Neural cell (in vitro differentiated cells): ENCODE results near the gene LRRC63. TPM values are rescaled to one million over a fixed set of nuclear protein-coding genes. Genes with fewer than 3 reads are reported as not detected.

Experiments
- H2AFZ ChIP-seq: fragments of 200-600, 300-800 bp; sonication (generic), shearing (Covaris generic); 2 replicates; pipeline ENCODE4 v1.6.0; 2014; ENCODE audit warnings: low read depth, mild to moderate bottlenecking, antibody characterized with exemption, low read length, moderate library complexity
- H3F3A ChIP-seq: fragments of 200-600 bp; shearing (Covaris generic); 2 replicates; pipeline ENCODE4 v1.6.1; 2016; ENCODE audit warnings: mild to moderate bottlenecking, moderate library complexity, mixed read lengths, antibody characterized with exemption, low read length; ENCODE audit not compliant: insufficient read depth, poor library complexity, severe bottlenecking
- H3K27ac ChIP-seq: fragments of 200-600, 300-800 bp; sonication (generic), shearing (Covaris generic); 2 replicates; pipeline ENCODE4 v1.5.1; 2014; ENCODE audit warnings: mild to moderate bottlenecking, low read length, moderate library complexity
- H3K27me3 ChIP-seq: fragments of 300-800, 200-600 bp; sonication (generic), shearing (Covaris generic); 2 replicates; pipeline ENCODE4 v1.6.0; 2014; ENCODE audit warnings: mild to moderate bottlenecking, low read depth, low read length, moderate library complexity; ENCODE audit not compliant: insufficient read depth
- H3K36me3 ChIP-seq: fragments of 300-800, 200-600 bp; sonication (generic), shearing (Covaris generic); 2 replicates; pipeline ENCODE4 v1.5.1; 2014; ENCODE audit warnings: mild to moderate bottlenecking, antibody characterized with exemption, low read length, moderate library complexity; ENCODE audit not compliant: insufficient read depth
- H3K4me2 ChIP-seq: fragments of 300-800, 200-600 bp; sonication (generic), shearing (Covaris generic); 2 replicates; pipeline ENCODE4 v1.6.0; 2014; ENCODE audit warnings: mild to moderate bottlenecking, low read length
- H3K4me3 ChIP-seq: fragments of 300-800, 200-600 bp; sonication (generic), shearing (Covaris generic); 2 replicates; pipeline ENCODE4 v1.5.1; 2014; ENCODE audit warnings: mild to moderate bottlenecking, low read length, moderate library complexity
- H3K79me2 ChIP-seq: fragments of 200-600 bp; shearing (Covaris generic); replicated peaks from 2 replicates; pipeline ENCODE4 v1.6.0; 2014; ENCODE audit warnings: mild to moderate bottlenecking, low read length, moderate library complexity; ENCODE audit not compliant: insufficient read depth
- H3K9ac ChIP-seq: fragments of 300-800, 200-600 bp; sonication (generic), shearing (Covaris generic); 2 replicates; pipeline ENCODE4 v1.6.1; 2016; ENCODE audit warnings: mild to moderate bottlenecking, low read length, mixed read lengths
- H3K9me2 ChIP-seq: fragments of 200-600 bp; shearing (Covaris generic); 2 replicates; pipeline ENCODE4 v1.6.1; 2016; ENCODE audit warnings: mild to moderate bottlenecking, low read length, mixed read lengths; ENCODE audit not compliant: insufficient read depth
- H3K9me3 ChIP-seq: fragments of 200-600, 300-800 bp; sonication (generic), shearing (Covaris generic); 2 replicates; pipeline ENCODE4 v1.6.1; 2016; ENCODE audit warnings: mild to moderate bottlenecking, mixed run types, low read length, moderate library complexity, mixed read lengths
- H4K20me1 ChIP-seq: fragments of 200-600 bp; shearing (Covaris generic); 2 replicates; pipeline ENCODE4 v1.6.1; 2016; ENCODE audit warnings: mild to moderate bottlenecking, mixed run types; ENCODE audit not compliant: insufficient read depth
- CTCF ChIP-seq: fragments of 450-650 bp; IDR thresholded peaks from 2 replicates; pipeline ENCODE4 v1.5.1; 2014; ENCODE audit warnings: antibody characterized with exemption, mild to moderate bottlenecking, moderate library complexity; ENCODE audit not compliant: poor library complexity, severe bottlenecking
- EP300 ChIP-seq: fragments of 450-650 bp; conservative IDR thresholded peaks from 2 replicates; pipeline ENCODE4 v1.6.1; 2014; ENCODE audit warnings: antibody characterized with exemption, mild to moderate bottlenecking, moderate library complexity; ENCODE audit not compliant: poor library complexity, severe bottlenecking
- EZH2 ChIP-seq: fragments of 200-600, 300-800 bp; shearing (Covaris generic), sonication (generic); IDR thresholded peaks from 2 replicates; pipeline ENCODE4 v1.6.1; 2014; ENCODE audit warnings: antibody characterized with exemption, low read length, borderline replicate concordance, mild to moderate bottlenecking; ENCODE audit not compliant: insufficient read depth, poor library complexity, severe bottlenecking
- MXI1 ChIP-seq: fragments of 450-650 bp; conservative IDR thresholded peaks from 2 replicates; pipeline ENCODE4 v1.6.1; 2014; ENCODE audit warnings: antibody characterized with exemption, mild to moderate bottlenecking; ENCODE audit not compliant: poor library complexity, severe bottlenecking
- POLR2AphosphoS5 ChIP-seq: IDR thresholded peaks from 2 replicates; pipeline ENCODE4 v1.6.1; 2012
- RAD21 ChIP-seq: fragments of 450-650 bp; conservative IDR thresholded peaks from 2 replicates; pipeline ENCODE4 v1.6.1; 2014; ENCODE audit warnings: antibody characterized with exemption, mild to moderate bottlenecking, moderate library complexity
- REST ChIP-seq: IDR thresholded peaks from 2 replicates; pipeline ENCODE4 v1.6.1; 2012; ENCODE audit warnings: borderline replicate concordance
- SMC3 ChIP-seq: fragments of 450-650 bp; conservative IDR thresholded peaks from 2 replicates; pipeline ENCODE4 v1.6.1; 2014; ENCODE audit warnings: antibody characterized with exemption, mild to moderate bottlenecking, moderate library complexity; ENCODE audit not compliant: poor library complexity
- TAF1 ChIP-seq: IDR thresholded peaks from 2 replicates; pipeline ENCODE4 v1.6.1; 2012; ENCODE audit warnings: low read depth
- polyA plus RNA-seq: library from polyadenylated mRNA; depleted of rRNA; stranded (reverse); fragments of >200 nt; gene quantifications from 2 replicates; pipeline ENCODE4 v1.2.3, GENCODE V29; 2014

Gene LRRC63
- polyA plus RNA-seq, 1 donor from 2014 or later, result not detected

GRCh38 chr13:46265292-46265691, 53.6 kb downstream of the LRRC63 start:
- no peaks in the 10 kb centered on the region for H3K9me2 ChIP-seq
- H3K9me3 ChIP-seq, result no peaks in the 10 kb centered on the region
- no peak overlapping the region for H3K4me3 ChIP-seq
- no peak overlapping the region for H3K4me2 ChIP-seq
- no peaks in the 10 kb centered on the region for H3K36me3 ChIP-seq
- H3K27ac ChIP-seq, result no peak overlapping the region
- no peaks in the 10 kb centered on the region for H4K20me1 ChIP-seq
- no peaks in the 10 kb centered on the region for H3K79me2 ChIP-seq
- no peak overlapping the region for H2AFZ ChIP-seq
- no peak overlapping the region for H3K9ac ChIP-seq
- no peaks in the 10 kb centered on the region for H3F3A ChIP-seq
- H3K27me3 ChIP-seq, result no peaks in the 10 kb centered on the region
- TF ChIP-seq EP300 (no peak), TAF1 (no peak), MXI1 (no peak), POLR2AphosphoS5 (no peak), REST (no peak), CTCF (no peak), RAD21 (no peak), SMC3 (no peak), EZH2 (no peak)

GRCh38 chr13:46267166-46267565, 55.4 kb downstream of the LRRC63 start:
- Histone ChIP-seq H3K9ac (no peak overlapping the region), H3K9me3 (no peaks in the 10 kb centered on the region), H3K79me2 (no peaks in the 10 kb centered on the region), H2AFZ (no peak overlapping the region), H3K36me3 (no peaks in the 10 kb centered on the region), H3K27ac (no peak overlapping the region), H3F3A (no peaks in the 10 kb centered on the region), H3K4me3 (no peak overlapping the region), H3K9me2 (no peaks in the 10 kb centered on the region), H3K4me2 (no peak overlapping the region), H4K20me1 (no peaks in the 10 kb centered on the region), H3K27me3 (no peaks in the 10 kb centered on the region)
- TF ChIP-seq SMC3 (no peak), RAD21 (no peak), EP300 (no peak), REST (no peak), MXI1 (no peak), EZH2 (no peak), POLR2AphosphoS5 (no peak), TAF1 (no peak), CTCF (no peak)
